PC-3 (cell line): Measurements from ENCODE around the gene DEPP1. TPM values are rescaled to one million over a fixed set of nuclear protein-coding genes. Genes with fewer than 3 reads are reported as not detected.

Experiments used
- ATAC-seq: fragments of 200-7000 bp; cut with Tn5 transposase; 2 replicates; pipeline ENCODE4 v1.9.1; 2020; ENCODE audit warnings: mild to moderate bottlenecking, moderate library complexity
- BruUV-seq: library from RNA; stranded (reverse); fragments of 400-500 nt; replicated peaks from 2 replicates; lab custom pipeline; 2021; lab: Mats Ljungman, UMichigan
- CTCF ChIA-PET: fragments of 300-600 bp; sonication (Branson Sonifier 250); formaldehyde crosslinking; loops from one replicate; lab custom pipeline; 2022; ENCODE audit warnings: antibody characterized with exemption; lab: Charles Lee
- POLR2A ChIA-PET: fragments of 300-600 bp; sonication (Branson Sonifier 250); formaldehyde crosslinking; loops from one replicate; lab custom pipeline; 2022; ENCODE audit warnings: antibody characterized with exemption; ENCODE audit not compliant: unreplicated experiment; lab: Charles Lee
- DNase-seq: peaks from one replicate; pipeline ENCODE4 v3.0.0-alpha.2; 2015
- H2AFZ ChIP-seq: fragments of 300-600 bp; sonication (generic); 2 replicates; pipeline ENCODE4 v1.6.0; 2016; ENCODE audit warnings: antibody characterized with exemption, low read length
- H3F3A ChIP-seq: fragments of 300-600 bp; sonication (generic); one replicate; pipeline ENCODE4 v1.6.0; 2017; ENCODE audit warnings: antibody characterized with exemption, low read length, control low read depth, mild to moderate bottlenecking; ENCODE audit not compliant: unreplicated experiment
- H3K27ac ChIP-seq: fragments of 300-600 bp; sonication (generic); 2 replicates; pipeline ENCODE4 v1.5.1; 2016; ENCODE audit warnings: mild to moderate bottlenecking, low read length
- H3K27me3 ChIP-seq: fragments of 300-600 bp; sonication (generic); 2 replicates; pipeline ENCODE4 v1.6.1; 2016; ENCODE audit warnings: low read length, mixed read lengths
- H3K36me3 ChIP-seq: fragments of 300-600 bp; sonication (generic); 2 replicates; pipeline ENCODE4 v1.6.1; 2016; ENCODE audit warnings: low read depth, mixed run types, low read length, mixed read lengths
- H3K4me1 ChIP-seq: fragments of 300-600 bp; sonication (generic); 2 replicates; pipeline ENCODE4 v1.5.1; 2016; ENCODE audit warnings: low read length; ENCODE audit not compliant: insufficient read depth
- H3K4me2 ChIP-seq: fragments of 300-600 bp; sonication (generic); 2 replicates; pipeline ENCODE4 v1.6.0; 2016; ENCODE audit warnings: low read length
- H3K4me3 ChIP-seq: fragments of 300-600 bp; sonication (generic); 2 replicates; pipeline ENCODE4 v1.5.1; 2016; ENCODE audit warnings: mild to moderate bottlenecking, low read length, mixed read lengths
- H3K79me2 ChIP-seq: fragments of 300-600 bp; sonication (generic); 2 replicates; pipeline ENCODE4 v1.6.1; 2017; ENCODE audit warnings: low read length, mixed read lengths
- H3K9ac ChIP-seq: fragments of 300-600 bp; sonication (generic); 2 replicates; pipeline ENCODE4 v1.6.0; 2016; ENCODE audit warnings: mild to moderate bottlenecking, low read length
- H3K9me2 ChIP-seq: fragments of 300-600 bp; sonication (generic); replicated peaks from 2 replicates; pipeline ENCODE4 v1.6.1; 2016; ENCODE audit warnings: mixed run types, low read length, mixed read lengths
- H3K9me3 ChIP-seq: fragments of 300-600 bp; sonication (generic); 2 replicates; pipeline ENCODE4 v1.6.1; 2016; ENCODE audit warnings: low read length, mixed read lengths
- H4K20me1 ChIP-seq: fragments of 300-600 bp; sonication (generic); 2 replicates; pipeline ENCODE4 v1.6.1; 2016; ENCODE audit warnings: low read length, mixed read lengths
- CTCF ChIP-seq: fragments of 300-600 bp; sonication (generic); conservative IDR thresholded peaks from 2 replicates; pipeline ENCODE4 v1.5.1; 2017; ENCODE audit warnings: antibody characterized with exemption, low read depth, mild to moderate bottlenecking, low read length
- EZH2 ChIP-seq: fragments of 300-600 bp; sonication (generic); IDR thresholded peaks from one replicate; pipeline ENCODE4 v1.6.1; 2017; ENCODE audit warnings: antibody characterized with exemption, mild to moderate bottlenecking, low read length; ENCODE audit not compliant: unreplicated experiment
- EZH2phosphoT487 ChIP-seq: fragments of 300-600 bp; sonication (generic); IDR thresholded peaks from 2 replicates; pipeline ENCODE4 v1.6.1; 2018; ENCODE audit warnings: mild to moderate bottlenecking, antibody characterized with exemption, low read length, borderline replicate concordance
- intact Hi-C: fragments of 100-400 bp; cut with micrococcal nuclease; formaldehyde crosslinking; loops from 2 replicates; pipeline ENCODE4 v1.9.0; 2023
- total RNA-seq: library from RNA; depleted of rRNA; stranded (reverse); fragments of >200 nt; gene quantifications from 2 replicates; pipeline ENCODE4 v1.2.3, GENCODE V29; 2014

Gene DEPP1
- total RNA-seq, 1 experiment from 2014 or later = 9.0 TPM

DNA sequence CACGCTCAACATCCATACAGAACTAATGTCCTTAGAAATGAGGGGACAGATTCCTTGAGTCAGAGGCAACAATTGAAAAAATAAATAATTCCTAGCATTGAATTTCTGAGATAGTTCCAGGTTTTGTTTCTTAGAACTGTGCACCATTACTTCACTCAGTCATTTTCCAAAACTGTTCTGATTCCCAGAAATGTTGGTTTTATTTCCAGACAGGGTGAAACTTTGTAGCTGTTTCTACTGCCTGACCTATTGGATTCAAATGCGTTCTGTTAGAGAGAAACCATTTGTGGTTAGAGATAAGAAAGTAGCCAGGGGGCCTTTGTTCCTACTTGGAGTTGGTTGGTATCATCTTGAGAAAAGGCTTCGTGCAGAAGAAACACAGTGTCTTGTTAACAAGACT lies 8.1 kb upstream of the DEPP1 start:
- H3K9ac ChIP-seq = no peak overlapping the region

GRCh38 chr10:44986179-44986578 lies 7.6 kb upstream of the DEPP1 start:
- Histone ChIP-seq H3K9me2 (no peaks in the 10 kb centered on the region), H3K27ac (no peak overlapping the region), H2AFZ (no peak overlapping the region), H3K79me2 (no peaks in the 10 kb centered on the region), H3K36me3 (no peaks in the 10 kb centered on the region), H3K4me1 (peaks cover 20% of the 10 kb centered on the region), H3K27me3 (no peaks in the 10 kb centered on the region), H3K9me3 (no peaks in the 10 kb centered on the region), H3K9ac (no peak overlapping the region), H4K20me1 (no peaks in the 10 kb centered on the region), H3K4me3 (no peak overlapping the region), H3K4me2 (no peak overlapping the region), H3F3A (peaks cover 5% of the 10 kb centered on the region)
- TF ChIP-seq EZH2phosphoT487 (no peak), CTCF (no peak), EZH2 (no peak)
- no TSS peak for BruUV-seq
- DNase-seq = no peak
- CTCF ChIA-PET = no interaction called here
- intact Hi-C loops = no loop called here
- POLR2A ChIA-PET = no interaction called here
- no peak for ATAC-seq

More for the DNA sequence above, 8.1 kb upstream of the DEPP1 start:
- H3K27me3 ChIP-seq = no peaks in the 10 kb centered on the region
- no TSS peak for BruUV-seq
- POLR2A ChIA-PET = no interaction called here
- H3K9me2 ChIP-seq = no peaks in the 10 kb centered on the region
- H3F3A ChIP-seq = peaks cover 3% of the 10 kb centered on the region
- H2AFZ ChIP-seq = no peak overlapping the region
- peaks cover 15% of the 10 kb centered on the region for H3K4me1 ChIP-seq
- H3K36me3 ChIP-seq = no peaks in the 10 kb centered on the region
- H3K27ac ChIP-seq = no peak overlapping the region
- H3K4me3 ChIP-seq = no peak overlapping the region
- H4K20me1 ChIP-seq = no peaks in the 10 kb centered on the region
- TF ChIP-seq CTCF = no peak
- no peak for TF ChIP-seq EZH2phosphoT487
- no peak for TF ChIP-seq EZH2
- no peaks in the 10 kb centered on the region for H3K9me3 ChIP-seq
- no peak for DNase-seq
- no peak overlapping the region for H3K4me2 ChIP-seq
- CTCF ChIA-PET = no interaction called here
- H3K79me2 ChIP-seq = no peaks in the 10 kb centered on the region
- no peak for ATAC-seq
- intact Hi-C loops = no loop called here

GRCh38 chr10:44985175-44985681 lies 6.6 kb upstream of the DEPP1 start:
- TF ChIP-seq CTCF (no peak), EZH2 (no peak), EZH2phosphoT487 (no peak)
- DNase-seq = no peak
- H3K4me3 ChIP-seq = no peak overlapping the region
- no peaks in the 10 kb centered on the region for H3K79me2 ChIP-seq
- BruUV-seq = no TSS peak
- no peaks in the 10 kb centered on the region for H3K27me3 ChIP-seq
- no peak overlapping the region for H2AFZ ChIP-seq
- H3K4me2 ChIP-seq = no peak overlapping the region
- no peaks in the 10 kb centered on the region for H3K9me3 ChIP-seq
- CTCF ChIA-PET = interaction anchor here (0.5 kb wide), 1 partner anchor 10 kb away, joined by 3 read pairs; no protein-coding TSS in a partner anchor
- H4K20me1 ChIP-seq = no peaks in the 10 kb centered on the region
- peaks cover 5% of the 10 kb centered on the region for H3F3A ChIP-seq
- no peaks in the 10 kb centered on the region for H3K36me3 ChIP-seq
- H3K27ac ChIP-seq = no peak overlapping the region
- intact Hi-C loops = no loop called here
- no peak overlapping the region for H3K9ac ChIP-seq
- POLR2A ChIA-PET = no interaction called here
- ATAC-seq = no peak
- no peaks in the 10 kb centered on the region for H3K9me2 ChIP-seq
- H3K4me1 ChIP-seq = peaks cover 30% of the 10 kb centered on the region
